ENCODE measurements around the gene ATP11A. TPM values are rescaled to one million over a fixed set of nuclear protein-coding genes. Genes with fewer than 3 reads are reported as not detected.

Gene ATP11A
- total and polyA plus RNA-seq, 9 of the 15 experiments (the other 6 are each of a cell fraction or from before 2014, with no cell fraction given), result 0.38 to 34.2 (median 4.2) TPM

DNA sequence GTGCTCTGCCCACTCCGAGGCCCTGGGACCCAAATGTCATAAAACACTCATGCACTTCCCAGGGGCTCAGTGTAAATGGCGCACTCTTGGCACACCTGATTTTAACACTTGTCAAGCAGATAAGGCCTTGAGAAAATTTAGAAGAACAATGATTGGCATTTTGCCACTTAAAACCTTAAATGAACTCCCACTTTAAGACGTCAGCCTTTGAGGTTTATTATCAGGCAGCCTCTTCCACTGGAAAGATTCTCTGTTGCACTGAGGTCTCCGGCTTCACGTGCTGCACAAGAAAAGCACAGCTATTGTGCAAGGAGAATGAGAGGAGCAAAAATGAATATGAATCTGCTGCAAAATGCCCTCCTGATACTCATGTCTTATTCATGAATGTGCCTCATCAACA is 38.5 kb upstream of the ATP11A start:
- CTCF ChIA-PET (ENCODE audit: low intra/inter-chr PET ratio), result no interaction called here
- Histone ChIP-seq H3K36me3 (ENCODE audit: control insufficient read depth, insufficient read depth, low read length) (no peaks in the 10 kb centered on the region), H3K79me2 (ENCODE audit: control insufficient read depth, insufficient read depth, low read length) (no peaks in the 10 kb centered on the region), H4K20me1 (replicated peaks; ENCODE audit: control insufficient read depth, insufficient read depth, low read length) (no peaks in the 10 kb centered on the region; the same call in 1 of the 2 replicates), H3K27me3 (ENCODE audit: control insufficient read depth in 2 of 2, insufficient read depth in 2 of 2, low read length in 2 of 2) (peaks cover 3 to 32% of the 10 kb centered on the region in 2 experiments; a peak in 3 of 5 replicates), H3K9me1 (ENCODE audit: control insufficient read depth, insufficient read depth, low read length) (no peaks in the 10 kb centered on the region), H3K4me3 (no peak overlapping the region), H3K9ac (ENCODE audit: insufficient read depth in 1 of 2, low read depth in 2 of 2, low read length in 2 of 2) (no peak overlapping the region), H3K27ac (ENCODE audit: extremely low read depth, low read depth, low read length) (no peak overlapping the region), H3K4me2 (ENCODE audit: insufficient read depth, low read length) (no peak overlapping the region), H2AFZ (ENCODE audit: low read depth, low read length) (no peak overlapping the region), H3K9me3 (replicated peaks; ENCODE audit: control insufficient read depth, insufficient read depth, low read depth, low read length) (no peaks in the 10 kb centered on the region), H3K4me1 (replicated peaks in 1 of 2; ENCODE audit: control insufficient read depth in 2 of 2, insufficient read depth in 2 of 2, low read length in 2 of 2) (peaks cover 4 to 7% of the 10 kb centered on the region in 2 experiments; a peak in 4 of 5 replicates)
- POLR2A ChIA-PET, result interaction anchor here (0.9 to 1.4 kb wide), 2 partner anchors 12 to 18 kb away, joined by 3 read pairs; no protein-coding TSS in a partner anchor
- TF ChIP-seq CEBPB (tag; IDR thresholded peaks at IDR 0.05), result 0 out of 2 replicates have a peak, but pooled peaks have one; percentile 17
- TF ChIP-seq, protein P1, sequence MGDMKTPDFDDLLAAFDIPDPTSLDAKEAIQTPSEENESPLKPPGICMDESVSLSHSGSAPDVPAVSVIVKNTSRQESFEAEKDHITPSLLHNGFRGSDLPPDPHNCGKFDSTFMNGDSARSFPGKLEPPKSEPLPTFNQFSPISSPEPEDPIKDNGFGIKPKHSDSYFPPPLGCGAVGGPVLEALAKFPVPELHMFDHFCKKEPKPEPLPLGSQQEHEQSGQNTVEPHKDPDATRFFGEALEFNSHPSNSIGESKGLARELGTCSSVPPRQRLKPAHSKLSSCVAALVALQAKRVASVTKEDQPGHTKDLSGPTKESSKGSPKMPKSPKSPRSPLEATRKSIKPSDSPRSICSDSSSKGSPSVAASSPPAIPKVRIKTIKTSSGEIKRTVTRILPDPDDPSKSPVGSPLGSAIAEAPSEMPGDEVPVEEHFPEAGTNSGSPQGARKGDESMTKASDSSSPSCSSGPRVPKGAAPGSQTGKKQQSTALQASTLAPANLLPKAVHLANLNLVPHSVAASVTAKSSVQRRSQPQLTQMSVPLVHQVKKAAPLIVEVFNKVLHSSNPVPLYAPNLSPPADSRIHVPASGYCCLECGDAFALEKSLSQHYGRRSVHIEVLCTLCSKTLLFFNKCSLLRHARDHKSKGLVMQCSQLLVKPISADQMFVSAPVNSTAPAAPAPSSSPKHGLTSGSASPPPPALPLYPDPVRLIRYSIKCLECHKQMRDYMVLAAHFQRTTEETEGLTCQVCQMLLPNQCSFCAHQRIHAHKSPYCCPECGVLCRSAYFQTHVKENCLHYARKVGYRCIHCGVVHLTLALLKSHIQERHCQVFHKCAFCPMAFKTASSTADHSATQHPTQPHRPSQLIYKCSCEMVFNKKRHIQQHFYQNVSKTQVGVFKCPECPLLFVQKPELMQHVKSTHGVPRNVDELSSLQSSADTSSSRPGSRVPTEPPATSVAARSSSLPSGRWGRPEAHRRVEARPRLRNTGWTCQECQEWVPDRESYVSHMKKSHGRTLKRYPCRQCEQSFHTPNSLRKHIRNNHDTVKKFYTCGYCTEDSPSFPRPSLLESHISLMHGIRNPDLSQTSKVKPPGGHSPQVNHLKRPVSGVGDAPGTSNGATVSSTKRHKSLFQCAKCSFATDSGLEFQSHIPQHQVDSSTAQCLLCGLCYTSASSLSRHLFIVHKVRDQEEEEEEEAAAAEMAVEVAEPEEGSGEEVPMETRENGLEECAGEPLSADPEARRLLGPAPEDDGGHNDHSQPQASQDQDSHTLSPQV (IDR thresholded peaks at IDR 0.05), result no peak
- TF ChIP-seq SOX6 (IDR thresholded peaks at IDR 0.05), result peak; percentile 47; the same call in 1 of the 2 replicates
- TF ChIP-seq NFIC (IDR thresholded peaks at IDR 0.05), result peak; percentile 42
- TF ChIP-seq BHLHE40 (IDR thresholded peaks at IDR 0.05; ENCODE audit: low read length), result peak; percentile 46; the same call in 1 of the 2 replicates
- 0 out of 2 replicates have a peak, but pooled peaks have one; percentile 52 for TF ChIP-seq ZNF766 (CRISPR knock-in tag; conservative IDR thresholded peaks at IDR 0.05)
- no TSS peak for BruUV-seq (replicated peaks)
- FAIRE-seq (no peak), ATAC-seq (no peak), DNase-seq (ENCODE audit: extremely low read depth in 1 of 4, low spot score in 3 of 4) (no peak)
- in situ Hi-C loops (cut with MboI), result no loop called here
- intact Hi-C loops (cut with micrococcal nuclease), result no loop called here
- WGBS (ENCODE audit: insufficient coverage, low coverage, missing lambda C conversion rate), result 10% methylated on average over 4 of the region's 5 CpGs
